Lung (tissue), 12 donors: ENCODE measurements around the gene SUMO1. TPM values are rescaled to one million over a fixed set of nuclear protein-coding genes. Genes with fewer than 3 reads are reported as not detected.

Experiments
- ATAC-seq: fragments of 200-7000 bp; cut with Tn5 transposase; one replicate; pipeline ENCODE4 v1.9.1; 2020; ENCODE audit warnings: moderate number of reproducible peaks; ENCODE audit not compliant: insufficient read depth, low FRiP score
- DNase-seq, 3 donors: peaks; one replicate each; pipeline ENCODE4 v3.0.0-alpha.2; 2013 to 2017
- H3K27ac ChIP-seq, 2 donors: one replicate each; pipeline ENCODE4 v1.5.1; 2013; ENCODE audit warnings: mild to moderate bottlenecking in 2 of 2, moderate library complexity in 2 of 2, control low read depth in 1 of 2, inconsistent platforms in 1 of 2, low read depth in 1 of 2, low read length in 1 of 2
- H3K27me3 ChIP-seq, 3 donors: one replicate each; pipeline ENCODE4 v1.5.1; 2013; ENCODE audit warnings: low read length in 2 of 3; ENCODE audit not compliant: control insufficient read depth in 3 of 3, insufficient read depth in 3 of 3
- H3K36me3 ChIP-seq, 4 donors: one replicate each; pipeline ENCODE4 v1.5.1; 2013; ENCODE audit warnings: low read length in 4 of 4, mild to moderate bottlenecking in 1 of 4, moderate library complexity in 1 of 4; ENCODE audit not compliant: control insufficient read depth in 4 of 4, insufficient read depth in 4 of 4
- H3K4me1 ChIP-seq, 5 donors: one replicate each; pipeline ENCODE4 v1.5.1; 2013; ENCODE audit warnings: low read length in 5 of 5, mild to moderate bottlenecking in 2 of 5, moderate library complexity in 1 of 5; ENCODE audit not compliant: control insufficient read depth in 5 of 5, insufficient read depth in 5 of 5
- H3K4me3 ChIP-seq: one replicate; pipeline ENCODE4 v1.5.1; 2013; ENCODE audit warnings: mild to moderate bottlenecking, control low read depth, moderate library complexity
- H3K9ac ChIP-seq, 2 donors: one replicate each; pipeline ENCODE4 v1.5.1; 2013; ENCODE audit warnings: low read length in 2 of 2, control low read depth in 1 of 2; ENCODE audit not compliant: insufficient read depth in 1 of 2
- H3K9me3 ChIP-seq, 4 donors: one replicate each; pipeline ENCODE4 v1.5.1; 2013; ENCODE audit warnings: low read length in 3 of 4, mild to moderate bottlenecking in 1 of 4, moderate library complexity in 1 of 4; ENCODE audit not compliant: control insufficient read depth in 4 of 4, insufficient read depth in 3 of 4
- WGBS, 2 donors: extraction: QIAGEN DNeasy Blood & Tissue Kit; methylation state at CpG; one replicate each; pipeline ENCODE4 v1.1.7; 2013; 5-methylcytosine and 5-hydroxymethylcytosine counted together
- polyA plus RNA-seq, 2 donors: library from polyadenylated mRNA; stranded (reverse); fragments of 200-250 nt; gene quantifications; one replicate each; pipeline ENCODE4 v1.2.1, GENCODE V29; 2013
- total RNA-seq, 2 donors: library from RNA; depleted of rRNA in 1 of 2; stranded (reverse); fragments of >200 nt in 1 of 2; gene quantifications; one replicate each; pipeline ENCODE4 v1.2.1, GENCODE V29; 2014 to 2021
- TF ChIP-seq, protein P1 (sequence below): IDR thresholded peaks from 2 replicates; pipeline ENCODE4 v1.5.1; 2012; ENCODE audit warnings: mild to moderate bottlenecking; ENCODE audit errors: control extremely low read depth, extremely low read depth
- donor health status: control.
- donor health status: control.
- donor health status: Bipolar disorder and iron deficiency.
- donor health status: healthy.
- donor health status: DM: yes; HTN: yes; CAD: no.

SUMO1 gene
- total and polyA plus RNA-seq, 4 donors = 59.9 to 105 (median 83.2) TPM

DNA sequence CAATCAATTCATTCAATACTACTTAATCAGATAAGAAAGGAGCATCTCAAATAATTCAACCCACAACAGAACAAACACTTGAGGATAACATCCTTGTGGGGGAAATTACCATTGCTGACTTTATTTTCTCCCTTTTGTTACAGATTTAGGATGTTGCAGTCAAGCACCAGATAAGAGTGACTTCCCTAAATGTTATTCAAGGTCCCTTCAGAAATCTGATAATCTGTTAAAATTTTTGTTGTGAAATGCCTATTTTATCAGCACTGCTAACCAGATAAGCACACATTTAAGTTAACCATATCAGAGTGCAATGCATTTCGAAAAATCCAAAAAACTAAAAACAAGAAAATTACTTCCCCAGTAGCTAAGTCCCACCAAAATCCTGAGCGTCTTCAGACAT is 33.5 kb downstream of the SUMO1 start:
- DNase-seq (no peak), ATAC-seq (no peak)
- Histone ChIP-seq H3K9me3 (no peaks in the 10 kb centered on the region), H3K27me3 (no peaks in the 10 kb centered on the region), H3K36me3 (peaks cover 3 to 11% (median 5%) of the 10 kb centered on the region in 4 donors), H3K9ac (no peak overlapping the region), H3K4me1 (no peaks in the 10 kb centered on the region), H3K27ac (no peak overlapping the region), H3K4me3 (no peak overlapping the region)
- 89 to 92% methylated on average over 2 of the region's 2 CpGs for WGBS, 2 donors
- TF ChIP-seq, protein P1, sequence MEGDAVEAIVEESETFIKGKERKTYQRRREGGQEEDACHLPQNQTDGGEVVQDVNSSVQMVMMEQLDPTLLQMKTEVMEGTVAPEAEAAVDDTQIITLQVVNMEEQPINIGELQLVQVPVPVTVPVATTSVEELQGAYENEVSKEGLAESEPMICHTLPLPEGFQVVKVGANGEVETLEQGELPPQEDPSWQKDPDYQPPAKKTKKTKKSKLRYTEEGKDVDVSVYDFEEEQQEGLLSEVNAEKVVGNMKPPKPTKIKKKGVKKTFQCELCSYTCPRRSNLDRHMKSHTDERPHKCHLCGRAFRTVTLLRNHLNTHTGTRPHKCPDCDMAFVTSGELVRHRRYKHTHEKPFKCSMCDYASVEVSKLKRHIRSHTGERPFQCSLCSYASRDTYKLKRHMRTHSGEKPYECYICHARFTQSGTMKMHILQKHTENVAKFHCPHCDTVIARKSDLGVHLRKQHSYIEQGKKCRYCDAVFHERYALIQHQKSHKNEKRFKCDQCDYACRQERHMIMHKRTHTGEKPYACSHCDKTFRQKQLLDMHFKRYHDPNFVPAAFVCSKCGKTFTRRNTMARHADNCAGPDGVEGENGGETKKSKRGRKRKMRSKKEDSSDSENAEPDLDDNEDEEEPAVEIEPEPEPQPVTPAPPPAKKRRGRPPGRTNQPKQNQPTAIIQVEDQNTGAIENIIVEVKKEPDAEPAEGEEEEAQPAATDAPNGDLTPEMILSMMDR = no peak

- no peaks in the 10 kb centered on the region for H3K9me3 ChIP-seq
- H3K4me1 ChIP-seq = no peaks in the 10 kb centered on the region
- no peak overlapping the region for H3K9ac ChIP-seq
- H3K36me3 ChIP-seq = peaks cover 0 to 9% (median 4%) of the 10 kb centered on the region in 4 donors
- ATAC-seq = no peak
- H3K27me3 ChIP-seq = no peaks in the 10 kb centered on the region
- no peak overlapping the region for H3K27ac ChIP-seq
- 84 to 87% methylated on average over 5 of the region's 5 CpGs for WGBS, 2 donors
- TF ChIP-seq, protein P1 = no peak
- DNase-seq = no peak
- H3K4me3 ChIP-seq = no peak overlapping the region
These were observed 35.0 kb downstream of the SUMO1 start for GRCh38 chr2:202203348-202203747.

DNA sequence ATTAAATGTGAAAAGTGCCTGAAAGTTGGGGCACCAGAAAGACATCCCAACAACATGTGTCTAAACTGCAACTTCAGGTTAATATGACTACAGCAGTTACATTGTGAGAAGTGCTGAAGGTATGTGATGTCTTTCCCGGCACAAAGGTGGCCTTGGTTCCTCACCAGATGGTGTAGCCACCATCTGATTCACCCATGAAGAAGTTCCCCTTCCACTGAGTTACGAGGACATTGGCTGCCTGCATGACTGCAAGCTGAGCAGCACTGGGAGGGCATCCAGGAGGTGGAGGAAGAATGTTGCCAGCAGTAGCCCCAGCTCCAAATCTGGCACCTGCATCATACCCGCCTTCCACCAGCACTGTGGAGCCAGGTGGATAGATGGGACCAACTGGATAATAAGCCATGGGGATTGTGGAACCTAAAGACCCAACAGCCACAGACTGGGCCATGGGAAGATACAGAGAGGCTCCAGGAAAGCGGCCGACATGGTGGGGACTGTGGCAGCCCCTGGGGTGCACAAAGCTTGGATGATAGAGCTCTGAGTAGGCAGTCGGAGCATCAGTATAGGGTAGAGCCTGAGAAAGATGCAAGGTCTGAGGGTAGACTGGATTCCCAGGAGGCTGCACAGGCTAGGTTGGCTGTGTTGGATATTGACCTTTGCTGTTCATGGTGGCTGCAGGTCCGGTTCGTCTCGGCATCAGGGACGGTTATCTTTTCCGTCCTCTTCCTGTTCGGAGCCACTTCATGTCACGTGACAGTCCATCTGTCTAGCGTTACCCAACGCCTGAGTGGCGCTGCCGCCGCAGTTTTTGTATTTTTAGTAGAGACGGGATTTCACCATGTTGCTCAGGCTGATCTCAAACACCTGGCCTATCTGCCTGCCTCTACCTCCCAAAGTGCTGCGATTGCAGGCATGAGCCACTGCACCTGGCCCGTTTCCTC is 36.9 kb downstream of the SUMO1 start:
- TF ChIP-seq, protein P1 = no peak
- WGBS, 2 donors = 91 to 92% methylated on average over 21 of the region's 21 CpGs
- Histone ChIP-seq H3K9ac (no peak overlapping the region), H3K36me3 (peaks cover 0 to 6% (median 3%) of the 10 kb centered on the region in 4 donors), H3K4me3 (no peak overlapping the region), H3K27me3 (no peaks in the 10 kb centered on the region), H3K4me1 (no peaks in the 10 kb centered on the region), H3K9me3 (no peaks in the 10 kb centered on the region), H3K27ac (no peak overlapping the region)
- DNase-seq (no peak), ATAC-seq (no peak)
